Parathyroid adenoma (tissue), 2 donors: Measurements from ENCODE around the gene FAM20B.
"Not testable (repeated sequence)": the region's sequence is repeated elsewhere in the genome, so short reads cannot be mapped to it uniquely, and the experiment has no call there.

Experiments used
- H2AFZ ChIP-seq: fragments of 300-600 bp; sonication (generic); one replicate; pipeline ENCODE4 v1.7.0; 2017; ENCODE audit warnings: antibody characterized with exemption, mild to moderate bottlenecking
- H3K27ac ChIP-seq: fragments of 300-600 bp; sonication (generic); one replicate; pipeline ENCODE4 v1.7.0; 2017
- H3K27me3 ChIP-seq: fragments of 300-600 bp; sonication (generic); one replicate; pipeline ENCODE4 v1.7.0; 2017; ENCODE audit warnings: low read length; ENCODE audit not compliant: control insufficient read depth, insufficient read depth
- H3K36me3 ChIP-seq: fragments of 300-600 bp; sonication (generic); one replicate; pipeline ENCODE4 v1.7.0; 2017; ENCODE audit warnings: low read length; ENCODE audit not compliant: control insufficient read depth, insufficient read depth
- H3K4me1 ChIP-seq: fragments of 300-600 bp; sonication (generic); one replicate; pipeline ENCODE4 v1.7.0; 2017; ENCODE audit warnings: control low read depth
- H3K4me2 ChIP-seq: fragments of 300-600 bp; sonication (generic); one replicate; pipeline ENCODE4 v1.7.0; 2017; ENCODE audit warnings: low read length
- H3K4me3 ChIP-seq: fragments of 300-600 bp; sonication (generic); one replicate; pipeline ENCODE4 v1.7.0; 2017; ENCODE audit warnings: low read depth, low read length
- H3K79me2 ChIP-seq: fragments of 300-600 bp; sonication (generic); one replicate; pipeline ENCODE4 v1.7.0; 2017; ENCODE audit warnings: control low read depth
- H3K9ac ChIP-seq: fragments of 300-600 bp; sonication (generic); one replicate; pipeline ENCODE4 v1.7.0; 2017; ENCODE audit warnings: mild to moderate bottlenecking
- H3K9me3 ChIP-seq: fragments of 300-600 bp; sonication (generic); one replicate; pipeline ENCODE4 v1.7.0; 2017; ENCODE audit warnings: low read length; ENCODE audit not compliant: control insufficient read depth
- CTCF ChIP-seq: fragments of 300-600 bp; sonication (generic); IDR thresholded peaks from one replicate; pipeline ENCODE4 v1.7.0; 2017; ENCODE audit warnings: antibody characterized with exemption, mild to moderate bottlenecking
- donor health status: primary hyperparathyroidism.

FAM20B gene

GRCh38 chr1:179025125-179025974, at the start of gene FAM20B:
FAM20B (plus strand) TSS chr1:179025894; CDS start chr1:179043848, 17,954 bp downstream.
- Histone ChIP-seq H3K27me3 (no peaks in the 10 kb centered on the region), H3K79me2 (no peaks in the 10 kb centered on the region), H3K4me1 (peaks cover 7% of the 10 kb centered on the region), H2AFZ (peak within 1 kb of the TSS; percentile 94), H3K27ac (peak within 1 kb of the TSS; percentile 85), H3K9me3 (no peaks in the 10 kb centered on the region), H3K9ac (peak within 1 kb of the TSS; percentile 72), H3K36me3 (no peaks in the 10 kb centered on the region), H3K4me2 (peak within 1 kb of the TSS; percentile 94), H3K4me3 (peak within 1 kb of the TSS; percentile 82)
- TF ChIP-seq CTCF = no peak

- Histone ChIP-seq H3K27me3 (no peaks in the 10 kb centered on the region), H3K79me2 (no peaks in the 10 kb centered on the region), H3K4me3 (no peak overlapping the region), H2AFZ (no peak overlapping the region), H3K9ac (no peak overlapping the region), H3K4me1 (no peaks in the 10 kb centered on the region), H3K9me3 (peaks cover 3% of the 10 kb centered on the region), H3K36me3 (no peaks in the 10 kb centered on the region), H3K27ac (no peak overlapping the region), H3K4me2 (no peak overlapping the region)
- no peak for TF ChIP-seq CTCF
Observed at GRCh38 chr1:178976541-178976940, 49.2 kb upstream of the FAM20B start.

- TF ChIP-seq CTCF = no peak
- no peaks in the 10 kb centered on the region for H3K9me3 ChIP-seq
- no peak overlapping the region for H3K27ac ChIP-seq
- H3K4me1 ChIP-seq = no peaks in the 10 kb centered on the region
- H2AFZ ChIP-seq = no peak overlapping the region
- H3K36me3 ChIP-seq = no peaks in the 10 kb centered on the region
- H3K79me2 ChIP-seq = no peaks in the 10 kb centered on the region
- H3K27me3 ChIP-seq = no peaks in the 10 kb centered on the region
- no peak overlapping the region for H3K4me2 ChIP-seq
- no peak overlapping the region for H3K4me3 ChIP-seq
- H3K9ac ChIP-seq = no peak overlapping the region
Observed at GRCh38 chr1:178986204-178986603, 39.5 kb upstream of the FAM20B start.

- H2AFZ ChIP-seq, H3K4me2 ChIP-seq, H3K27ac ChIP-seq, H3K36me3 ChIP-seq, H3K9ac ChIP-seq, H3K4me1 ChIP-seq, H3K9me3 ChIP-seq, H3K4me3 ChIP-seq, H3K79me2 ChIP-seq, H3K27me3 ChIP-seq: not testable (repeated sequence)
Observed at GRCh38 chr1:178988198-178988597, 37.5 kb upstream of the FAM20B start.

GRCh38 chr1:178993559-178993958, 32.1 kb upstream of the FAM20B start:
- no peaks in the 10 kb centered on the region for H3K27me3 ChIP-seq
- TF ChIP-seq CTCF = no peak

More at GRCh38 chr1:178993559-178993958, 32.1 kb upstream of the FAM20B start:
- Histone ChIP-seq H3K36me3 (no peaks in the 10 kb centered on the region), H3K4me3 (no peak overlapping the region), H3K9me3 (no peaks in the 10 kb centered on the region), H2AFZ (no peak overlapping the region), H3K4me1 (no peaks in the 10 kb centered on the region), H3K9ac (no peak overlapping the region), H3K4me2 (no peak overlapping the region), H3K27ac (no peak overlapping the region), H3K79me2 (no peaks in the 10 kb centered on the region)
